ENCODE results near the gene ABHD12. TPM values are rescaled to one million over a fixed set of nuclear protein-coding genes. Genes with fewer than 3 reads are reported as not detected.

ABHD12 gene
- total and polyA plus RNA-seq, 8 donors, result 39.7 to 57.8 (median 47.4) TPM

DNA sequence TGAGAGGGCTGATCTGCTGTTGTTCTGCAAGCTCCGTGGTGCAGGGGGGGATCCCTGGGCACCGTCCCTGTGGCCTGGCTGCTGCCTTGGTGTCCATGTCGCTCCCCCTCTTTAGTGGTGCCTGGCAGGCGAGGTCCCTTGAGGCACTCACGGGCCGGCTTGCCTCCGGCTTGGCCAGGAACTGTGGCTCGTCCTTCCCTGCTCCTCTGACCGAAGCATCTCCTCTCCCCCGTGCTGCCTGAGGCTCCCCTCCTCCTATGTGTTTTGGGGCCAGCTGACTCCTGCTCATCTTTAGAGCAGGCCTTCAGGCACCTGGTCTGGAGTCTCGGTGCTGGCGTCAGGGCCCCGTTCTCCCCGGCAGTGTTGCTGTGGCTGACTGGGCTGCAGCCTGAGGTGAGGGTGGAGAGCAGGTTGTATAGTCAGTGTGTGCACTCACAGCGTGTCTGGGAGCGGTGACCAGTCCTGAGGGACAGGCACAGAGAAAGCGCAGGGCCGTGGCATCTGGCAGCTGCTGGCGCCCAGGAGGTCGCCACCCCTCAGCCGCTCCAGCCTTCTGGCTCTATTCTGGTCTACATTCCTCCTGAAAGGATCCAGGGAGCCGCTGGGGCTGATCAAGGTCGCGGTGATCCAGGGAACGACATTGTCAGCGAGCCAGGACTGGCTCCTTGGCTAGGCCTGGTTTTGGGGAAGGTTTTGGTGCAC is 99.1 kb downstream of the ABHD12 start:
- intact Hi-C loops (cut with DNase I), result loop anchor here in 1 of 2 donors (10.0 kb wide), 1 partner anchor 103 kb away; the partner anchor contains the start of gene ABHD12
- Histone ChIP-seq H3K27me3 (no peaks in the 10 kb centered on the region), H3K27ac (no peak overlapping the region), H3K36me3 (peaks cover 0 to 94% of the 10 kb centered on the region in 2 donors), H3K4me1 (peaks cover 0 to 5% of the 10 kb centered on the region in 2 donors), H3K9me3 (no peaks in the 10 kb centered on the region), H3K4me3 (no peak overlapping the region)
- ATAC-seq, result no peak
- TF ChIP-seq, protein P1, sequence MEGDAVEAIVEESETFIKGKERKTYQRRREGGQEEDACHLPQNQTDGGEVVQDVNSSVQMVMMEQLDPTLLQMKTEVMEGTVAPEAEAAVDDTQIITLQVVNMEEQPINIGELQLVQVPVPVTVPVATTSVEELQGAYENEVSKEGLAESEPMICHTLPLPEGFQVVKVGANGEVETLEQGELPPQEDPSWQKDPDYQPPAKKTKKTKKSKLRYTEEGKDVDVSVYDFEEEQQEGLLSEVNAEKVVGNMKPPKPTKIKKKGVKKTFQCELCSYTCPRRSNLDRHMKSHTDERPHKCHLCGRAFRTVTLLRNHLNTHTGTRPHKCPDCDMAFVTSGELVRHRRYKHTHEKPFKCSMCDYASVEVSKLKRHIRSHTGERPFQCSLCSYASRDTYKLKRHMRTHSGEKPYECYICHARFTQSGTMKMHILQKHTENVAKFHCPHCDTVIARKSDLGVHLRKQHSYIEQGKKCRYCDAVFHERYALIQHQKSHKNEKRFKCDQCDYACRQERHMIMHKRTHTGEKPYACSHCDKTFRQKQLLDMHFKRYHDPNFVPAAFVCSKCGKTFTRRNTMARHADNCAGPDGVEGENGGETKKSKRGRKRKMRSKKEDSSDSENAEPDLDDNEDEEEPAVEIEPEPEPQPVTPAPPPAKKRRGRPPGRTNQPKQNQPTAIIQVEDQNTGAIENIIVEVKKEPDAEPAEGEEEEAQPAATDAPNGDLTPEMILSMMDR (IDR thresholded peaks at IDR 0.05), result no peak
- DNase-seq, result peak in 1 of 4 donors; percentile 59

DNA sequence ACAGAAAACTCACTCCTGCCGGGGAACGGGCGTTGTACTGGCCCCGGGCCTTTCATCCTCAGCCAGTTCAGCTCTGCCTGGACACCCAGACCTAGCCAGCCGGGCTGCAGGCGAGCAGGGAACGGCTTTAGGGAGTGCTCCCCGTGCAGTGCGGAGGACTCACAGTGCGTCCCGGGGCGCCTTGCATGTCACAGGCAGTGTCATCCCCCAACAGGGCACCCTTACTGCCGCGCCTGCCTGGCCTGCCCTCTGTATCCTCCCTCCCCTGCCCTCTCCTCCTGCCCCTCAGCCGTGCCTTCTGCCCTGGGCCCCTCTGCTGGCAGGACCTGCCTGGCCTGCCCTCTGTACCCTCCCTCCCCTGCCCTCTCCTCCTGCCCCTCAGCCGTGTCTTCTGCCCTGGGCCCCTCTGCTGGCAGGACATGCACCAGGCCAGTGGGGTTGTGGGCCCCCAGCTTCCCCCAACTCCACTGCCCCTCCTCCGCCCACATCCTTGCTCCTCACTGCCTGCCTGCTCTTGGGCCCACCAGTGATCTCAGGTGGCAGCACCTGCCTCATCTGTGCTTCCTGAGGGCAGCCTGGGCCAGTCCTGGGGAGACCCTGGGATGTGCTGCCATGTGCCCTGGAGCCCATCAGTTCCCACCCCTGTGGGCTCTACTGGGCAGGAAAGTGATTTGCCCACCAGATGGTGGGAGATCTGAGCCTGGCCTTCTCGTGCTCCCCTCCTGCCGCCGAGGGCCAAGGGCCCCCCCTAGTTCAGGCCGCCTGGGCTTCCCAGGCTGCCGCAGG is 99.8 kb downstream of the ABHD12 start:
- Histone ChIP-seq H3K36me3 (peaks cover 0 to 94% of the 10 kb centered on the region in 2 donors), H3K27me3 (no peaks in the 10 kb centered on the region), H3K4me1 (peaks cover 0 to 5% of the 10 kb centered on the region in 2 donors), H3K27ac (no peak overlapping the region), H3K4me3 (no peak overlapping the region), H3K9me3 (no peaks in the 10 kb centered on the region)
- DNase-seq (peak in 1 of 4 donors; percentile 71), ATAC-seq (no peak)
- TF ChIP-seq, protein P1 (IDR thresholded peaks at IDR 0.05), result no peak
- intact Hi-C loops (cut with DNase I), result loop anchor here in 1 of 2 donors (10.0 kb wide), 1 partner anchor 104 kb away; the partner anchor contains the start of gene ABHD12

DNA sequence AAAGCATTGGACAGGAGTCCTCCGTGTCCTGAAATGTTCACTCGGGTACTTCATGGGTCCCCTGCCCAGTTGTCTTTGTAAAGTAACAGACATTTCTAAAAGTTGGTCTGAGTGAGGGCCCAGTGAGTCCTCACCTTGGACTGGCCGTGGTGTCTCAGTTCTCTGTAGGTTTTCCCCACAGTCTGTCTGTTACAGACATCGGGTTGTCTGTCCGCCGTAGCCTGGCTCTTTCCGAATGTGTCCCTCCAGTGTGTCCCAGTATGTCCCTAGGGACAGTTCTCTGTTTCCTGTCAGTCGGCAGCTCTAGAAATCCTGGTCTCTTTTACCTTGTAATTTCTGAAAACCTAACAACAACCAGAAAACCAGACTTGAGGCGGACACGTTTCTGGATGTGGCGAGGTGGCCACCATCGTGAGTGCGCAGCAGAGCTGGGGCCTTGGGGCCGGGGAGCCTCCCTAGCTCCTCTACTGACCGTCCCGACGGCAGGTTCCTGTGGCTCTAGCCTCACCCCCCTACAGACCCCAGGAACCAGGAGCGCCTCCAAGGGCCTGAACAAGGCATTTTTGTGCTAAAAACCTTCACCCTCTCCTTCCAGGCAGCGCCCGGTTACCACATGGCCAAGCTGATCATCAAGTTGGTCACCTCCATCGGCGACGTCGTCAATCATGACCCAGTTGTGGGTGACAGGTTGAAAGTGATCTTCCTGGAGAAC is 100.6 kb downstream of the ABHD12 start:
- no peak for ATAC-seq
- Histone ChIP-seq H3K27ac (no peak overlapping the region), H3K4me3 (no peak overlapping the region), H3K9me3 (no peaks in the 10 kb centered on the region), H3K4me1 (peaks cover 0 to 2% of the 10 kb centered on the region in 2 donors), H3K27me3 (no peaks in the 10 kb centered on the region), H3K36me3 (peaks cover 0 to 94% of the 10 kb centered on the region in 2 donors)
- TF ChIP-seq, protein P1 (IDR thresholded peaks at IDR 0.05), result no peak
- peak in 1 of 4 donors; percentile 65 for DNase-seq
- intact Hi-C loops (cut with DNase I), result loop anchor here in 1 of 2 donors (10.0 kb wide), 1 partner anchor 105 kb away; the partner anchor contains the start of gene ABHD12

DNA sequence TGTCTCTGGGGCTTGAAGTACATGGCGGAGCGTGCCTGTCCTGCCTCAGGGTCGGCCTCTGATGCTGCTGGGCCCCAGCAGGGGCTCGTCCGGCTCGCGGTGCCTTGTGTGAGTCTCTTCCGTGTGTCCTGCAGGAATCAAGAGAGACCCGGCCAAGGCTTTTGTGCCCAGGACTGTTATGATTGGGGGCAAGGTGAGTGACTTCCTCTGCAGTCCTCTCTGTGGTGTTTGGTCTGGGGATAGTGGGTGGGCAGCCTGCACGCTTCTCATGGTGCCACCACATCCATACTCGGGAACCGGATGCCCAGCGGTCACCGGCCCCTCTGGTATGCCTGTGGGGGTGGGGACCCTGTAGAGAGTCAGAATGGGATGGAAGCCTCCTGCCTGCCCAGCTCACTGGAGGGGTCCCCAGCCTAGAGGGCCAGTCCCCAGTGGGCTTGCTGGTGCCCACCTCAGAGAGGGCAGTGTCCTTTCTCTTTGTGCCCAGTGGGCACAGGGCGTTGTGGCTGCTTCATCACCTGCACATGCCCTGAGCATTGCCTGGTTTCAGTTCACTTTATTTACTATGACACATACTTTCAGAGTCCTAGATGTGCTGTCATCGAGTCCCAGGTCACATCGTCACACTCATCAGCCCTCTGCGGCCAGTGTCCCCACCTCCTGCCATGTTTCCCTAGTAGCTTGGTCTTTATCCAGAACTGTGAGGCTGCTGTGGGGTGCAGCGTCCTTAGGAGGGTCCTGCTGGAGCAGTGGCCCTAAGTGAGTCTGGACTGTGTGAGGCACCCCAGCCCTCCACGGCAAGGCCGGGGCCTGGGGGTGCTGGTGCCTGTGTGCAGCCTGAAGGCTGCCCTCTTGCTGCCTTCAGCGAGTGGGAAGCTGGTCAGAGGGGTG is 102.1 kb downstream of the ABHD12 start:
- H3K4me1 ChIP-seq, result no peaks in the 10 kb centered on the region
- no peaks in the 10 kb centered on the region for H3K9me3 ChIP-seq
- TF ChIP-seq, protein P1 (IDR thresholded peaks at IDR 0.05), result no peak
- H3K27ac ChIP-seq, result no peak overlapping the region
- DNase-seq, result peak in 2 of 4 donors; percentile 24 to 49
- intact Hi-C loops (cut with DNase I), result no loop called here
- no peak for ATAC-seq
- no peaks in the 10 kb centered on the region for H3K27me3 ChIP-seq
- no peak overlapping the region for H3K4me3 ChIP-seq
- H3K36me3 ChIP-seq, result peaks cover 0 to 98% of the 10 kb centered on the region in 2 donors

Data from left lung (tissue), 10 donors.